ENCODE measurements around the gene TBXAS1.

TBXAS1 gene

GRCh38 chr7:140025814-140026433 is 196.9 kb downstream of the TBXAS1 start:
- no peak overlapping the region for H3K4me2 ChIP-seq (ENCODE audit: low read length)
- no peaks in the 10 kb centered on the region for H3K79me2 ChIP-seq (ENCODE audit: control insufficient read depth, low read length)
- H3K27me3 ChIP-seq (ENCODE audit: control insufficient read depth, low read length), result no peaks in the 10 kb centered on the region
- TF ChIP-seq, protein P1, sequence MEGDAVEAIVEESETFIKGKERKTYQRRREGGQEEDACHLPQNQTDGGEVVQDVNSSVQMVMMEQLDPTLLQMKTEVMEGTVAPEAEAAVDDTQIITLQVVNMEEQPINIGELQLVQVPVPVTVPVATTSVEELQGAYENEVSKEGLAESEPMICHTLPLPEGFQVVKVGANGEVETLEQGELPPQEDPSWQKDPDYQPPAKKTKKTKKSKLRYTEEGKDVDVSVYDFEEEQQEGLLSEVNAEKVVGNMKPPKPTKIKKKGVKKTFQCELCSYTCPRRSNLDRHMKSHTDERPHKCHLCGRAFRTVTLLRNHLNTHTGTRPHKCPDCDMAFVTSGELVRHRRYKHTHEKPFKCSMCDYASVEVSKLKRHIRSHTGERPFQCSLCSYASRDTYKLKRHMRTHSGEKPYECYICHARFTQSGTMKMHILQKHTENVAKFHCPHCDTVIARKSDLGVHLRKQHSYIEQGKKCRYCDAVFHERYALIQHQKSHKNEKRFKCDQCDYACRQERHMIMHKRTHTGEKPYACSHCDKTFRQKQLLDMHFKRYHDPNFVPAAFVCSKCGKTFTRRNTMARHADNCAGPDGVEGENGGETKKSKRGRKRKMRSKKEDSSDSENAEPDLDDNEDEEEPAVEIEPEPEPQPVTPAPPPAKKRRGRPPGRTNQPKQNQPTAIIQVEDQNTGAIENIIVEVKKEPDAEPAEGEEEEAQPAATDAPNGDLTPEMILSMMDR (IDR thresholded peaks at IDR 0.05; ENCODE audit: low read depth, low read length, poor library complexity, severe bottlenecking), result no peak
- TF ChIP-seq EZH2phosphoT487 (IDR thresholded peaks at IDR 0.05; ENCODE audit: borderline replicate concordance, low read length), result no peak
- H4K20me1 ChIP-seq (ENCODE audit: control insufficient read depth, insufficient read depth, low read depth, low read length), result no peaks in the 10 kb centered on the region
- no peaks in the 10 kb centered on the region for H3K9me3 ChIP-seq (ENCODE audit: control insufficient read depth, insufficient read depth, low read length)
- H3K36me3 ChIP-seq (ENCODE audit: control insufficient read depth, low read length), result no peaks in the 10 kb centered on the region
- no peaks in the 10 kb centered on the region for H3F3A ChIP-seq (ENCODE audit: control insufficient read depth, insufficient read depth)
- H3K4me1 ChIP-seq (ENCODE audit: control insufficient read depth, low read length), result no peaks in the 10 kb centered on the region
- no peak overlapping the region for H3K27ac ChIP-seq (ENCODE audit: low read depth, low read length)
- no peak overlapping the region for H3K4me3 ChIP-seq (ENCODE audit: low read length)
- no peaks in the 10 kb centered on the region for H3K9me2 ChIP-seq (replicated peaks; ENCODE audit: control insufficient read depth, low read length)

DNA sequence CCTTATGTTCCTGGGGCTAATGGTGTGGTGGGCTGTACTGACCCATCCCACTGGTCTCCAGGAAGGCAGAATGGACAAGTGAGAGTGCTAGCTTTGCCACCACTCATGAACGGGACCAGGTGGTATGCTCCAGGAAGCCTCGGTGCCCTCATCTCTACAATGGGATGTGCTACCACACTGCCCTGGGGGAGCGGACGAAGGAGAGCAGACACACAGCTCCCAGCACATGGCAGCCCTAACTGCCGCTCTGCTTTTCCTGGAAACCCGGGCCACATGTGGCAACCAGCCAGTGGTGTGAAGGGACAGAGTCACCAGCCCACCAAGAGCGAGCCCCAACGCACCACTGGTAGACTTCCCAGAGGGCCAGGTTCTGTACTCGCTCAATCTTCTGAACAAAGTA is 197.9 kb downstream of the TBXAS1 start:
- H3K4me1 ChIP-seq (ENCODE audit: control insufficient read depth, low read length), result no peaks in the 10 kb centered on the region
- H3F3A ChIP-seq (ENCODE audit: control insufficient read depth, insufficient read depth), result no peaks in the 10 kb centered on the region
- H3K9me3 ChIP-seq (ENCODE audit: control insufficient read depth, insufficient read depth, low read length), result no peaks in the 10 kb centered on the region
- H3K36me3 ChIP-seq (ENCODE audit: control insufficient read depth, low read length), result no peaks in the 10 kb centered on the region
- H3K27me3 ChIP-seq (ENCODE audit: control insufficient read depth, low read length), result no peaks in the 10 kb centered on the region
- TF ChIP-seq, protein P1 (IDR thresholded peaks at IDR 0.05; ENCODE audit: low read depth, low read length, poor library complexity, severe bottlenecking), result no peak
- TF ChIP-seq EZH2phosphoT487 (IDR thresholded peaks at IDR 0.05; ENCODE audit: borderline replicate concordance, low read length), result no peak
- no peaks in the 10 kb centered on the region for H3K9me2 ChIP-seq (replicated peaks; ENCODE audit: control insufficient read depth, low read length)
- no peaks in the 10 kb centered on the region for H4K20me1 ChIP-seq (ENCODE audit: control insufficient read depth, insufficient read depth, low read depth, low read length)
- H3K4me3 ChIP-seq (ENCODE audit: low read length), result no peak overlapping the region
- no peak overlapping the region for H3K27ac ChIP-seq (ENCODE audit: low read depth, low read length)
- no peaks in the 10 kb centered on the region for H3K79me2 ChIP-seq (ENCODE audit: control insufficient read depth, low read length)
- H3K4me2 ChIP-seq (ENCODE audit: low read length), result no peak overlapping the region

DNA sequence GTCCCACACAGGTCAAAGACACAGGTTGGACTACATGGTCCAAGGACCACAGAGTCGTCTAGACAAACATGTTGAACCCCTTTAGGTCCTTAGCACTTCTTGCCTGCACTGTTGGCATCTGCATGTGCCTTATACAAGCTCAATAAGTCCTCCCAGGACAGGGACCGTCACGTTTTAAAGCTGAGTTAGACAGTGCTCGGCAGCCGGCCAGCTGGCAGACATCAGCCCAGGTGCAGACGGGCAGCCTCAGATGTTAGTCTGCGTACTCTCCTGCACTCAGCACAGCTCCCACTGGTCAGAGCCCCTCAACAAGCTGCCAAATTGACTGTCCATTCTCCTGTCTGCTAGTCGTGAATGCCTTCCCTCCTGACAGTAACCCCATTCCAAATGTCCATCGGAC is 198.8 kb downstream of the TBXAS1 start:
- TF ChIP-seq, protein P1 (IDR thresholded peaks at IDR 0.05; ENCODE audit: low read depth, low read length, poor library complexity, severe bottlenecking), result no peak
- TF ChIP-seq EZH2phosphoT487 (IDR thresholded peaks at IDR 0.05; ENCODE audit: borderline replicate concordance, low read length), result no peak
- no peaks in the 10 kb centered on the region for H3F3A ChIP-seq (ENCODE audit: control insufficient read depth, insufficient read depth)
- no peak overlapping the region for H3K27ac ChIP-seq (ENCODE audit: low read depth, low read length)

More for the DNA sequence above, 198.8 kb downstream of the TBXAS1 start:
- Histone ChIP-seq H3K27me3 (ENCODE audit: control insufficient read depth, low read length) (no peaks in the 10 kb centered on the region), H3K9me2 (replicated peaks; ENCODE audit: control insufficient read depth, low read length) (no peaks in the 10 kb centered on the region), H3K4me3 (ENCODE audit: low read length) (no peak overlapping the region), H3K4me1 (ENCODE audit: control insufficient read depth, low read length) (peaks cover 6% of the 10 kb centered on the region), H3K4me2 (ENCODE audit: low read length) (no peak overlapping the region), H3K79me2 (ENCODE audit: control insufficient read depth, low read length) (no peaks in the 10 kb centered on the region), H3K36me3 (ENCODE audit: control insufficient read depth, low read length) (no peaks in the 10 kb centered on the region), H3K9me3 (ENCODE audit: control insufficient read depth, insufficient read depth, low read length) (no peaks in the 10 kb centered on the region), H4K20me1 (ENCODE audit: control insufficient read depth, insufficient read depth, low read depth, low read length) (no peaks in the 10 kb centered on the region)

Measured in DOHH2 (cell line).